ENCODE data around the gene ATF6. TPM values are rescaled to one million over a fixed set of nuclear protein-coding genes. Genes with fewer than 3 reads are reported as not detected.

Gene ATF6
- total RNA-seq, 1 experiment from 2014 or later = 36.5 TPM

DNA sequence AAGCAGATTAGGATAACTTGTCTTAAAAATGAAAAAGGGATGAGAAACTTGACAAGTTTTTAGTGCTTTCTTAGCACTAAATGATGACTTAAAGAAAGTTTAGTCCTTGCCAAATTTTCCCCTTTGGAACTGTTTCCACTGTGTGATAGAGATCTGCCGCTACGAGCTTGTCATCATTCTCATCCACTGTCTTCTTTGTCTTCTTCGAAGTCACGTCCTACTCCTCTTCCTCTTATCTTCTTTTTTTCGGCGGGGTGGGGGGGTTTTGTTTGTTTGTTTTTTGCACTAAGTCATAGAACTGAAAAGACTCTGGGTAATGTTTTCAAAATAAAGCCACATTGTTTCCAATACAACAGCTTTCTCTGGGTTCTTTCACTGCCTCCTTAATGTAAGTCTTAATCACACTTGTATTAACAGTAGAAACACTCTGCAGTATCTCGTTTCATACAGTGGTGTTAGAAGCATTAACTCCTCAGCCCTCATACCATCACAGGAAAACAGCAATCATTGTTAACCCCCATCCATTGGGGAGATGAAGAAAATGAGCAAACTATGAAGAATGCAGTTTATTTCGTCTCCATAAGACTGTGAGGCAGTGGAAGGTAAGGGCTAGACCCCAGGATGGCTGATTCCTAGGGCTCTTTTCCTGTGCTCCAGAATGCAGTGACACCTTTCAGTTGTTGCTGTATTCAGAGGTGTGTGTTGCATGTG is 175.8 kb downstream of the ATF6 start:
- H2AFZ ChIP-seq (ENCODE audit: low read length) = no peak overlapping the region
- H3K4me3 ChIP-seq (ENCODE audit: low read length) = no peak overlapping the region
- H3K36me3 ChIP-seq (ENCODE audit: insufficient read depth, low read length) = 0 out of 2 replicates have a peak, but pooled peaks cover 3% of the 10 kb centered on the region
- no peaks in the 10 kb centered on the region for H3K27me3 ChIP-seq (ENCODE audit: low read length)
- DNase-seq = no peak
- H3K9me2 ChIP-seq (replicated peaks; ENCODE audit: insufficient read depth, low read length) = no peaks in the 10 kb centered on the region
- H3K4me1 ChIP-seq (ENCODE audit: low read length) = no peaks in the 10 kb centered on the region
- H3K79me2 ChIP-seq (ENCODE audit: low read length) = no peaks in the 10 kb centered on the region
- H3K27ac ChIP-seq (ENCODE audit: low read length) = no peak overlapping the region
- H3K9ac ChIP-seq (ENCODE audit: low read length) = no peak overlapping the region
- no peaks in the 10 kb centered on the region for H4K20me1 ChIP-seq (ENCODE audit: insufficient read depth, low read depth, low read length)
- no peaks in the 10 kb centered on the region for H3K9me3 ChIP-seq (ENCODE audit: low read length)
- H3K4me2 ChIP-seq (ENCODE audit: low read depth, low read length, poor library complexity, severe bottlenecking) = no peak overlapping the region

DNA sequence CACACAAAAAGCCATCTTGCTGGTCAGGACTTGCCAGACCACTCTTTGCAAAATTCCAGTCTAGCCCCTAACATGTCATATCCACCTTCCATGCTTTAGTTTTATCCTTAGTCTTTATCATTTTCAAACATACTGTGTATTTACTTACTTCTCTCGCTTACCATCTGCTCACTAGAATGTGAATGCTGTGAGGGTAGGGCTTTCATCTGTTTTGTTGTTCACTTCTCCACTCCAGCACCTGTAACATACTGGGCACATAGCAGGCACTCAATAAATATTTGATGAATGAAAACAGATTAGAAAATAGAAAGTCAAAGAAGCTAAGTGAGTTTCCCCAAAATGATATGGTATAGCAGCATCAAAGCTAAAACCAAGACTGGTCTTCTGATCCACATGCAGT is 177.6 kb downstream of the ATF6 start:
- no peak overlapping the region for H3K27ac ChIP-seq (ENCODE audit: low read length)
- H3K79me2 ChIP-seq (ENCODE audit: low read length) = no peaks in the 10 kb centered on the region
- no peak overlapping the region for H3K4me2 ChIP-seq (ENCODE audit: low read depth, low read length, poor library complexity, severe bottlenecking)

DNA sequence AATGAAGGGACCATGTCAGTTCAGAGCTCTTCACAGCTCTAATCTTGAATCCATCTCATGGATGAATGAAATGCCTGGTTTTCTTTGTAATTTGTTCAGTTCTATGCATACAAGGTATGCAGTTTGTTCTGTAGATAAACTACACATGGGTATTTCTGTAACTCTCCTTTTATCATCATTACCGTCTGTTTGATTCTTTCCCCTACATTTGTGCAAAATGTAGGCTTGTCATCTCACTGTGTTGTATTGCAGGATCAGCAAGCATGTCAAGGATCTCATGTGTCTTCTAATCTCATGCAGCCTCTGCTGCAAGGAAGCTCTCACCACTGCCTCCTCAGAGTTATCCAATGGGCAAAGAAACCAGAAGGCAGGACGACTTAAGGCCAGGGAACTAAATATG is 178.3 kb downstream of the ATF6 start:
- H2AFZ ChIP-seq (ENCODE audit: low read length) = no peak overlapping the region
- no peaks in the 10 kb centered on the region for H3K27me3 ChIP-seq (ENCODE audit: low read length)
- H4K20me1 ChIP-seq (ENCODE audit: insufficient read depth, low read depth, low read length) = no peaks in the 10 kb centered on the region
- H3K36me3 ChIP-seq (ENCODE audit: insufficient read depth, low read length) = 0 out of 2 replicates have a peak, but pooled peaks cover 3% of the 10 kb centered on the region
- no peak overlapping the region for H3K4me2 ChIP-seq (ENCODE audit: low read depth, low read length, poor library complexity, severe bottlenecking)
- peaks cover 9% of the 10 kb centered on the region for H3K4me1 ChIP-seq (ENCODE audit: low read length)
- no peak overlapping the region for H3K4me3 ChIP-seq (ENCODE audit: low read length)
- no peaks in the 10 kb centered on the region for H3K9me2 ChIP-seq (replicated peaks; ENCODE audit: insufficient read depth, low read length)
- no peaks in the 10 kb centered on the region for H3K9me3 ChIP-seq (ENCODE audit: low read length)
- no peak overlapping the region for H3K27ac ChIP-seq (ENCODE audit: low read length)
- no peak for DNase-seq
- no peak overlapping the region for H3K9ac ChIP-seq (ENCODE audit: low read length)
- H3K79me2 ChIP-seq (ENCODE audit: low read length) = no peaks in the 10 kb centered on the region

More for the DNA sequence above, 177.6 kb downstream of the ATF6 start:
- Histone ChIP-seq H2AFZ (ENCODE audit: low read length) (no peak overlapping the region), H3K36me3 (ENCODE audit: insufficient read depth, low read length) (0 out of 2 replicates have a peak, but pooled peaks cover 3% of the 10 kb centered on the region), H3K9me2 (replicated peaks; ENCODE audit: insufficient read depth, low read length) (no peaks in the 10 kb centered on the region), H3K9ac (ENCODE audit: low read length) (no peak overlapping the region), H3K4me3 (ENCODE audit: low read length) (no peak overlapping the region), H3K9me3 (ENCODE audit: low read length) (no peaks in the 10 kb centered on the region), H3K4me1 (ENCODE audit: low read length) (peaks cover 2% of the 10 kb centered on the region), H3K27me3 (ENCODE audit: low read length) (no peaks in the 10 kb centered on the region), H4K20me1 (ENCODE audit: insufficient read depth, low read depth, low read length) (no peaks in the 10 kb centered on the region)
- no peak for DNase-seq

DNA sequence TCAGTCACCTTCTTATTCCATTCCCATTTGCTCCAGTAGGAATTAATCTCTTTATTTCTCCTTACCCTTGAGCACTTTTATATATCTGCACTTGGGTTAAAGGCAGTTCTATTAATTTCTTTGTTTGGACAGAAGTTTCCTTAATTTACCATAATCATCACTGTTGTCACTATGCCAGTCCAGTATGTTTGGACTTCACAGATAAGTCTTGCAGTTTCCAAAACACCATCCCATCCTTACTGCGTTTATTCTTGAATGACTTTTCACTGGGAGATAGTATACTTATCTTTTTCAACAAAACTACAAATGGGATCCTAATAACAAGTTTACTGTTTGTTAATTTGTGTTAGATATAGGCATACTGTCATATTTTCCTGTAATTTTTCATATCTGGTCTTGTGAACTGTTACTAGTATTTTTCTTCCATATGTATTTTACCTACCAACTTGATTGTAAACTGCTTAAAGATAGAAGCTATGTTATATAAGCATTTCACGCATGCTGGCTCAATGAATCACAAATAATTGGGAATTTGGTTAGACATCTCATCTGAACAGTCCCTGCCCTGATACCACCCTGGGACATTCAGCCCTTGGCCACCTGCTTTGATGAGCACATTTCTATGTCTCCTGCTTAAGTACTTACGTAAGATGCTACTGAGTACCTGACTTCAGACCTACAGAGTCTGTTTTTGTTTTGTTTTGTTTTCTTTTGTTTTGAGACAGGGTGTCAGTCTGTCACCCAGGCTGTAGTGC is 179.4 kb downstream of the ATF6 start:
- Histone ChIP-seq H3K27me3 (ENCODE audit: low read length) (no peaks in the 10 kb centered on the region), H2AFZ (ENCODE audit: low read length) (no peak overlapping the region), H3K4me2 (ENCODE audit: low read depth, low read length, poor library complexity, severe bottlenecking) (no peak overlapping the region), H3K79me2 (ENCODE audit: low read length) (no peaks in the 10 kb centered on the region), H3K36me3 (ENCODE audit: insufficient read depth, low read length) (0 out of 2 replicates have a peak, but pooled peaks cover 3% of the 10 kb centered on the region), H3K9ac (ENCODE audit: low read length) (no peak overlapping the region), H3K27ac (ENCODE audit: low read length) (no peak overlapping the region), H3K9me3 (ENCODE audit: low read length) (no peaks in the 10 kb centered on the region), H3K9me2 (replicated peaks; ENCODE audit: insufficient read depth, low read length) (no peaks in the 10 kb centered on the region), H3K4me3 (ENCODE audit: low read length) (no peak overlapping the region), H4K20me1 (ENCODE audit: insufficient read depth, low read depth, low read length) (no peaks in the 10 kb centered on the region), H3K4me1 (ENCODE audit: low read length) (peaks cover 16% of the 10 kb centered on the region)
- no peak for DNase-seq

DNA sequence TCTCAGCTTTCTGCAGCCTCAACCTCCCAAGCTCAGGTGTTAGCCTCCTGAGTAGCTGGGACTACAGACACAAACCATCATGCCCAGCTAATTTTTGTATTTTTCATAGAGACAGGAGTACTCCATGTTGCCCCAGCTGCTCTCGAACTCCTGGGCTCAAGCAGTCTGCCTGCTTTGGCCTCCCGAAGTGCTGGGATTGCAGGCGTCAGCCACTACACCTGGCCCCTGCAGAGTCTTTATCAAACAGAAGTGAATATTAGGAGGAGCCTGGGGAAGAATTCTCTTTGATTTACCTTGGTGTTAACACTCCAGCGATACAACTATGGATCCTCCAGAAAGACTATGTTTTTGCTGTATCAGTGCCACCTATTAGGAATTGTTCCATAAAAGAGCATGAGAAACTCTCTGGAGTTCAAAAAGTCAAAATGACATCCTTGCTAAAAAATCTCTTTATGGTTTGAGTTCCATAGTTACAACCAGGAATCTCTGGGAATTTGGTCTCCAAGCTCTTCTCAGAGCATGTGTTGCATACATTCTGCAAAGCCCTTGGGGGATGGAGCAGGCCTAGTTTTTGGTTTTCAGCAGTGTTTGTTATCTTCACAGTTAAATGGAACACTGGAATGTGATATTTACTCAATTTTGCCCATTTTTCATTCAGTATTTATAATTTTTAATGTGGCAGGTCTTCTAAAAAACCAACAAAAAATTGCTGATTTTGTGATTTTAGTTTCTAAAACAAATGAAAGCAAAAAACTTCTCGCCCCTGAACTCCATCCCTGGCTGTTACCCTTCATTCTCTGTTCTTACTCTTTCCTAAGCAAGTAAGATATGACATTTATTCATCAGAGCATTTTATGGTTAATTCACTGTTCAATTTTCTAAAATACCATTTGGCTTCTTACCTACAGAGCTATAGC is 180.2 kb downstream of the ATF6 start:
- Histone ChIP-seq H2AFZ (ENCODE audit: low read length) (no peak overlapping the region), H3K9me3 (ENCODE audit: low read length) (no peaks in the 10 kb centered on the region), H3K4me1 (ENCODE audit: low read length) (peaks cover 21% of the 10 kb centered on the region), H3K9me2 (replicated peaks; ENCODE audit: insufficient read depth, low read length) (no peaks in the 10 kb centered on the region), H3K9ac (ENCODE audit: low read length) (no peak overlapping the region), H3K79me2 (ENCODE audit: low read length) (no peaks in the 10 kb centered on the region), H4K20me1 (ENCODE audit: insufficient read depth, low read depth, low read length) (no peaks in the 10 kb centered on the region), H3K27ac (ENCODE audit: low read length) (no peak overlapping the region), H3K27me3 (ENCODE audit: low read length) (no peaks in the 10 kb centered on the region), H3K4me2 (ENCODE audit: low read depth, low read length, poor library complexity, severe bottlenecking) (no peak overlapping the region), H3K36me3 (ENCODE audit: insufficient read depth, low read length) (0 out of 2 replicates have a peak, but pooled peaks cover 3% of the 10 kb centered on the region), H3K4me3 (ENCODE audit: low read length) (no peak overlapping the region)
- no peak for DNase-seq

DNA sequence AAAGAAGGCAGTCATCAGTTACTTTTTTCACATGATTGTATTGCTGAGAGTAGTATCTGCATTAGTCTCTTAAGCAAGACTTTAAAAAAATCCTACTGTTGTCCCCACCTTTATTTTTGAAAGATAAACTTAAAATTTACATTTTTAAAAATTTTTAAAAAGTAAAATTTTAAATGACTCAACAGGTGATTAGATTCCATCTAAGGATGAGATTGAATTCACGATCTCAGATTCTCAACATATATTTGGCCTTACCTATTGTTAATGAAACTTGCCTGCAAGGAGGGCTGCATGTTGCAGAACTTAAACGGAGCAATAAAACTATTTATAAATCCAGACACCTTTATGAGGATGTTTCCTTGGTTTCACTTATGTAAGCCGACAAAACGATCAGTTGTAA is 182.3 kb downstream of the ATF6 start:
- Histone ChIP-seq H3K4me2 (ENCODE audit: low read depth, low read length, poor library complexity, severe bottlenecking) (no peak overlapping the region), H3K9me3 (ENCODE audit: low read length) (no peaks in the 10 kb centered on the region), H4K20me1 (ENCODE audit: insufficient read depth, low read depth, low read length) (no peaks in the 10 kb centered on the region), H3K36me3 (ENCODE audit: insufficient read depth, low read length) (no peaks in the 10 kb centered on the region), H3K4me1 (ENCODE audit: low read length) (peaks cover 24% of the 10 kb centered on the region), H3K9me2 (replicated peaks; ENCODE audit: insufficient read depth, low read length) (no peaks in the 10 kb centered on the region), H3K9ac (ENCODE audit: low read length) (no peak overlapping the region), H2AFZ (ENCODE audit: low read length) (no peak overlapping the region), H3K4me3 (ENCODE audit: low read length) (no peak overlapping the region), H3K27ac (ENCODE audit: low read length) (no peak overlapping the region), H3K27me3 (ENCODE audit: low read length) (no peaks in the 10 kb centered on the region), H3K79me2 (ENCODE audit: low read length) (no peaks in the 10 kb centered on the region)
- DNase-seq = no peak

DNA sequence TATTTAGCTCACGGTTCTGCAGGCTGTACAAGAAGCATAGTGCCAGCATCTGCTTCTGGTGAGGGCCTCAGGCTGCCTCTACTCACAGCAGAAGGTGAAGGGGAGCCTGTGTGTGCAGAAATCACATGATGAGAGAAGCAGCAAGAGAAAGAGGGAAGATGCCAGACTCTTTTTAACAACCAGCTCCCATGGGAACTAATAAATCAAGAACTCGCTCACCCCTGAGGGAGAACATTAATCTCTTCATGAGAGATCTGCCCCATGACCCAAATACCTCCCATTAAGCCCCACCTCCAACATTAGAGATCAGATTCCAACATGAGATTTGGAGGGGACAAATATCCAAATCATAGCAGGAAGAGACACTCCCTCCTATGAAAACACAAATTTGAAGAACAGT is 183.4 kb downstream of the ATF6 start:
- no peaks in the 10 kb centered on the region for H3K36me3 ChIP-seq (ENCODE audit: insufficient read depth, low read length)
- H2AFZ ChIP-seq (ENCODE audit: low read length) = no peak overlapping the region
- no peaks in the 10 kb centered on the region for H4K20me1 ChIP-seq (ENCODE audit: insufficient read depth, low read depth, low read length)
- no peaks in the 10 kb centered on the region for H3K9me3 ChIP-seq (ENCODE audit: low read length)
- H3K4me1 ChIP-seq (ENCODE audit: low read length) = peaks cover 24% of the 10 kb centered on the region
- no peaks in the 10 kb centered on the region for H3K9me2 ChIP-seq (replicated peaks; ENCODE audit: insufficient read depth, low read length)
- no peak overlapping the region for H3K9ac ChIP-seq (ENCODE audit: low read length)
- no peaks in the 10 kb centered on the region for H3K27me3 ChIP-seq (ENCODE audit: low read length)
- peak; percentile 82 for DNase-seq
- no peaks in the 10 kb centered on the region for H3K79me2 ChIP-seq (ENCODE audit: low read length)
- H3K4me3 ChIP-seq (ENCODE audit: low read length) = no peak overlapping the region
- H3K4me2 ChIP-seq (ENCODE audit: low read depth, low read length, poor library complexity, severe bottlenecking) = no peak overlapping the region
- no peak overlapping the region for H3K27ac ChIP-seq (ENCODE audit: low read length)

DNA sequence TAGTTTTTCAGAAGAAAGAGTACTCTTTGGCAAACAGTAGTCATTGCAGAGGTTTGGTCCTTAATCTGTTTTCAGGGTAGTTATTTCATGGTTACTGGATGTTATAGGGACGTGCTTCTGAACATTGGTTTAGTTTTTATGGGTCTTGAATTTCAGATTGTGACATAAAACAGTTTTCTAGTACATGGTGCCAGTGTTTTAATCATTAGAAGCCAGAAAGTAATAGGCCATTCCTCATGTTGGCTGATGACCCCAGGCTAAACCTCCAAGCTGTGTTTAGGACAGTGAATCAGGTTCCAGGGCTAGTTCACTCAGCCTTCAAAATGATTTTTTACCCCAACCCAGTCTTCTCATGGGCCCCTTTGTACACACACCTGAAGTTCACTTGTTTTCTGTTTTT is 184.3 kb downstream of the ATF6 start:
- no peak overlapping the region for H3K4me3 ChIP-seq (ENCODE audit: low read length)
- no peaks in the 10 kb centered on the region for H3K79me2 ChIP-seq (ENCODE audit: low read length)
- H3K9me3 ChIP-seq (ENCODE audit: low read length) = no peaks in the 10 kb centered on the region
- H3K27me3 ChIP-seq (ENCODE audit: low read length) = no peaks in the 10 kb centered on the region
- no peak overlapping the region for H3K27ac ChIP-seq (ENCODE audit: low read length)
- no peaks in the 10 kb centered on the region for H3K9me2 ChIP-seq (replicated peaks; ENCODE audit: insufficient read depth, low read length)
- H3K4me1 ChIP-seq (ENCODE audit: low read length) = peaks cover 24% of the 10 kb centered on the region
- H3K36me3 ChIP-seq (ENCODE audit: insufficient read depth, low read length) = no peaks in the 10 kb centered on the region
- no peak for DNase-seq
- H3K9ac ChIP-seq (ENCODE audit: low read length) = no peak overlapping the region
- H4K20me1 ChIP-seq (ENCODE audit: insufficient read depth, low read depth, low read length) = no peaks in the 10 kb centered on the region
- no peak overlapping the region for H3K4me2 ChIP-seq (ENCODE audit: low read depth, low read length, poor library complexity, severe bottlenecking)
- no peak overlapping the region for H2AFZ ChIP-seq (ENCODE audit: low read length)
